Measurements from ENCODE around the gene ACTG2. TPM values are rescaled to one million over a fixed set of nuclear protein-coding genes. Genes with fewer than 3 reads are reported as not detected.

The ACTG2 gene
- total and polyA plus RNA-seq, 10 of the 15 experiments (the other 5 are each of a cell fraction or from before 2014, with no cell fraction given): 0.06 to 0.97 (median 0.12) TPM; not detected in 7

DNA sequence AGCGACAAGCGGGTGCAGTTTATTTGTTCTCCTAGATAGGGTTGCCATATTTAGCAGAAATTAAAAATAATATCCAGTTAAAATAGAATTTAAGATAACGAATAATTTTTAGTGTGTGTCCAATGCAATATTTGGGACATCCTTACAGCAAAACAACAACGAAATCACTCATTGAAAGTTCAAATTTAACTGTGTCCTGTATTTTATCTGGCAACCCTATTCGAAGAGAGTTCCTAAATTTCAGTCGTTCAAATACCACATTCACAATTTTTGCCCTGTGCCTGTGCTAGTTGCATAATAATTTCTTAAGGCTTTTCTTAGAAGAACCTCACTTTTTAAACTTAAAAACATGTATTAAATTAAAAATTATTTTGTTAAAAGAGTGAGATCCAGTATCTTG lies 34.5 kb downstream of the ACTG2 start:
- ChIA-PET CTCF (interaction anchor here (0.8 to 4.5 kb wide), 4 partner anchors 9 to 251 kb away, joined by 3 to 20 read pairs (median 3); partner anchors contain the start of gene MOB1A), SMC1A (ENCODE audit: uncharacterized antibody, unreplicated experiment) (interaction anchor here (0.6 to 1.2 kb wide), 8 partner anchors 8 to 220 kb away, joined by 3 to 5 read pairs (median 4); partner anchors contain the start of gene BOLA3), RAD21 (ENCODE audit: unreplicated experiment) (interaction anchor here (0.7 to 1.7 kb wide), 8 partner anchors 11 to 224 kb away, joined by 3 to 6 read pairs (median 3); partner anchors contain the start of genes STAMBP and TET3), POLR2A (interaction anchor here (0.6 to 1.4 kb wide), 8 partner anchors 10 to 101 kb away, joined by 3 to 9 read pairs (median 4); no protein-coding TSS in a partner anchor)
- FAIRE-seq (no peak), DNase-seq (ENCODE audit: low read depth, low spot score) (no peak), ATAC-seq (no peak)
- Histone ChIP-seq H3K9me3 (replicated peaks; ENCODE audit: control insufficient read depth, insufficient read depth, low read length) (peaks cover 1% of the 10 kb centered on the region; the same call in 1 of the 3 replicates), H3K27ac (ENCODE audit: control insufficient read depth, insufficient read depth) (peak overlapping the region; percentile 87), H4K20me1 (ENCODE audit: control insufficient read depth, insufficient read depth) (no peaks in the 10 kb centered on the region), H3K4me2 (ENCODE audit: control insufficient read depth, insufficient read depth) (peak overlapping the region; percentile 96), H3K27me3 (replicated peaks in 1 of 2; ENCODE audit: control insufficient read depth in 2 of 2, insufficient read depth in 2 of 2, low read length in 1 of 2) (no peaks in the 10 kb centered on the region), H3K79me2 (ENCODE audit: control insufficient read depth, insufficient read depth, low read length) (peaks cover 50% of the 10 kb centered on the region), H3K36me3 (ENCODE audit: control insufficient read depth in 2 of 2, insufficient read depth in 2 of 2, low read length in 1 of 2) (peaks cover 0 to 13% of the 10 kb centered on the region in 2 experiments; a peak in 1 of 4 replicates), H3K9ac (ENCODE audit: control insufficient read depth, insufficient read depth, low read length) (peak overlapping the region; percentile 99), H3K4me3 (peak overlapping the region; percentile 97), H2AFZ (ENCODE audit: control insufficient read depth, low read depth, low read length) (peak overlapping the region; percentile 5; the same call in 1 of the 2 replicates), H3K4me1 (ENCODE audit: control insufficient read depth, insufficient read depth, low read length) (peaks cover 13% of the 10 kb centered on the region)
- 1% methylated on average over 6 of the region's 6 CpGs for WGBS (ENCODE audit: insufficient coverage, insufficient replicate concordance, low lambda C conversion rate, missing lambda C conversion rate)
- intact Hi-C loops (cut with micrococcal nuclease; ENCODE audit: unreplicated experiment) (loop anchor here (2.0 kb wide), 2 partner anchors 43 to 55 kb away; no protein-coding TSS in a partner anchor), in situ Hi-C loops (cut with MboI) (no loop called here)
- BruUV-seq (replicated peaks): TSS peak; percentile 75
- TF ChIP-seq POLR2AphosphoS5 (IDR thresholded peaks at IDR 0.05; ENCODE audit: low read length): no peak
- TF ChIP-seq STAT1 (conservative IDR thresholded peaks at IDR 0.05): no peak
- no peak for TF ChIP-seq WRNIP1 (IDR thresholded peaks at IDR 0.05; ENCODE audit: borderline replicate concordance, low read depth, low read length)
- no peak for TF ChIP-seq POLR2A (IDR thresholded peaks at IDR 0.05; ENCODE audit: low read depth, low read length)
- TF ChIP-seq, protein P1, sequence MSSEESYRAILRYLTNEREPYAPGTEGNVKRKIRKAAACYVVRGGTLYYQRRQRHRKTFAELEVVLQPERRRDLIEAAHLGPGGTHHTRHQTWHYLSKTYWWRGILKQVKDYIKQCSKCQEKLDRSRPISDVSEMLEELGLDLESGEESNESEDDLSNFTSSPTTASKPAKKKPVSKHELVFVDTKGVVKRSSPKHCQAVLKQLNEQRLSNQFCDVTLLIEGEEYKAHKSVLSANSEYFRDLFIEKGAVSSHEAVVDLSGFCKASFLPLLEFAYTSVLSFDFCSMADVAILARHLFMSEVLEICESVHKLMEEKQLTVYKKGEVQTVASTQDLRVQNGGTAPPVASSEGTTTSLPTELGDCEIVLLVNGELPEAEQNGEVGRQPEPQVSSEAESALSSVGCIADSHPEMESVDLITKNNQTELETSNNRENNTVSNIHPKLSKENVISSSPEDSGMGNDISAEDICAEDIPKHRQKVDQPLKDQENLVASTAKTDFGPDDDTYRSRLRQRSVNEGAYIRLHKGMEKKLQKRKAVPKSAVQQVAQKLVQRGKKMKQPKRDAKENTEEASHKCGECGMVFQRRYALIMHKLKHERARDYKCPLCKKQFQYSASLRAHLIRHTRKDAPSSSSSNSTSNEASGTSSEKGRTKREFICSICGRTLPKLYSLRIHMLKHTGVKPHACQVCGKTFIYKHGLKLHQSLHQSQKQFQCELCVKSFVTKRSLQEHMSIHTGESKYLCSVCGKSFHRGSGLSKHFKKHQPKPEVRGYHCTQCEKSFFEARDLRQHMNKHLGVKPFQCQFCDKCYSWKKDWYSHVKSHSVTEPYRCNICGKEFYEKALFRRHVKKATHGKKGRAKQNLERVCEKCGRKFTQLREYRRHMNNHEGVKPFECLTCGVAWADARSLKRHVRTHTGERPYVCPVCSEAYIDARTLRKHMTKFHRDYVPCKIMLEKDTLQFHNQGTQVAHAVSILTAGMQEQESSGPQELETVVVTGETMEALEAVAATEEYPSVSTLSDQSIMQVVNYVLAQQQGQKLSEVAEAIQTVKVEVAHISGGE (CRISPR knock-in tag; IDR thresholded peaks at IDR 0.05): no peak
- TF ChIP-seq, protein P2, sequence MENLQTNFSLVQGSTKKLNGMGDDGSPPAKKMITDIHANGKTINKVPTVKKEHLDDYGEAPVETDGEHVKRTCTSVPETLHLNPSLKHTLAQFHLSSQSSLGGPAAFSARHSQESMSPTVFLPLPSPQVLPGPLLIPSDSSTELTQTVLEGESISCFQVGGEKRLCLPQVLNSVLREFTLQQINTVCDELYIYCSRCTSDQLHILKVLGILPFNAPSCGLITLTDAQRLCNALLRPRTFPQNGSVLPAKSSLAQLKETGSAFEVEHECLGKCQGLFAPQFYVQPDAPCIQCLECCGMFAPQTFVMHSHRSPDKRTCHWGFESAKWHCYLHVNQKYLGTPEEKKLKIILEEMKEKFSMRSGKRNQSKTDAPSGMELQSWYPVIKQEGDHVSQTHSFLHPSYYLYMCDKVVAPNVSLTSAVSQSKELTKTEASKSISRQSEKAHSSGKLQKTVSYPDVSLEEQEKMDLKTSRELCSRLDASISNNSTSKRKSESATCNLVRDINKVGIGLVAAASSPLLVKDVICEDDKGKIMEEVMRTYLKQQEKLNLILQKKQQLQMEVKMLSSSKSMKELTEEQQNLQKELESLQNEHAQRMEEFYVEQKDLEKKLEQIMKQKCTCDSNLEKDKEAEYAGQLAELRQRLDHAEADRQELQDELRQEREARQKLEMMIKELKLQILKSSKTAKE (IDR thresholded peaks at IDR 0.05; ENCODE audit: low read depth, poor library complexity, severe bottlenecking): no peak
- no peak for TF ChIP-seq SUPT20H (IDR thresholded peaks at IDR 0.05; ENCODE audit: borderline replicate concordance, control insufficient read depth, low read depth, low read length)
- TF ChIP-seq, protein P3, sequence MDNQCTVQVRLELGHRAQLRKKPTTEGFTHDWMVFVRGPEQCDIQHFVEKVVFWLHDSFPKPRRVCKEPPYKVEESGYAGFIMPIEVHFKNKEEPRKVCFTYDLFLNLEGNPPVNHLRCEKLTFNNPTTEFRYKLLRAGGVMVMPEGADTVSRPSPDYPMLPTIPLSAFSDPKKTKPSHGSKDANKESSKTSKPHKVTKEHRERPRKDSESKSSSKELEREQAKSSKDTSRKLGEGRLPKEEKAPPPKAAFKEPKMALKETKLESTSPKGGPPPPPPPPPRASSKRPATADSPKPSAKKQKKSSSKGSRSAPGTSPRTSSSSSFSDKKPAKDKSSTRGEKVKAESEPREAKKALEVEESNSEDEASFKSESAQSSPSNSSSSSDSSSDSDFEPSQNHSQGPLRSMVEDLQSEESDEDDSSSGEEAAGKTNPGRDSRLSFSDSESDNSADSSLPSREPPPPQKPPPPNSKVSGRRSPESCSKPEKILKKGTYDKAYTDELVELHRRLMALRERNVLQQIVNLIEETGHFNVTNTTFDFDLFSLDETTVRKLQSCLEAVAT (IDR thresholded peaks at IDR 0.05): no peak
